Measurements from ENCODE around the gene SSBP3.

The SSBP3 gene

DNA sequence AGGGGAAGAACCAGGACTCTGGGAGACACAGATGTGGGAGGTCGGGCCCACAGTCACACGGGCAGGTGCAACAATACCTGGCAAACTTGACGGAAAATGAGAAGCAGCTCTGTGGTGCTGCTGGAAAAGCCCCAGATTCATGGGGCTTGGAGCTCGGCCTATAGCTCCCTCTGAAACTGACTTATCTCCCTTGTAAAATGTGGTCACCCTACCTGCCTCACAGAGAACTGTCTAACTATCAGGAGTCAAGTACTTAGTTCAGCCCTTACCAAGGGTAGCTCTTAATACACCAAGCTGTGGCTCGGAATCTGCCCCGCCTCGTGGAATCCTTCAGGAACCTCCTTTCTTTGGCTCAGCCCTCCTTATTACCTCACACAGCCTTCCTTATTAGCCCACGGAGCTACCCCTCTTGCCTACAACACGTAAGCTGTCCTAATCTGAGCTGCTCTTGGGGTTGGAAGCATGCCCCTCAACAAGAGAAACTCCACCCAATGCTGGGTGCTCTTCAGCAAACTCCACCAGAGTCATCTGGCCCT lies 137.4 kb downstream of the SSBP3 start:
- no peak overlapping the region for H3K27ac ChIP-seq
- no peaks in the 10 kb centered on the region for H3K9me3 ChIP-seq (ENCODE audit: low read depth, low read length)
- no peak overlapping the region for H3K4me3 ChIP-seq
- TF ChIP-seq FOXP2 (optimal IDR thresholded peaks at IDR 0.05; ENCODE audit: control extremely low read depth, extremely low read length, insufficient read depth) (no peak), EZH2 (IDR thresholded peaks at IDR 0.05) (no peak), POLR2AphosphoS5 (IDR thresholded peaks at IDR 0.05; ENCODE audit: borderline replicate concordance, low read depth, low read length) (no peak)
- no peak for DNase-seq (ENCODE audit: low read depth, low spot score)
- no peak overlapping the region for H3K9ac ChIP-seq (ENCODE audit: insufficient read length)
- no peaks in the 10 kb centered on the region; the same call in 1 of the 2 replicates for H3K36me3 ChIP-seq (ENCODE audit: insufficient read depth, low read length)

DNA sequence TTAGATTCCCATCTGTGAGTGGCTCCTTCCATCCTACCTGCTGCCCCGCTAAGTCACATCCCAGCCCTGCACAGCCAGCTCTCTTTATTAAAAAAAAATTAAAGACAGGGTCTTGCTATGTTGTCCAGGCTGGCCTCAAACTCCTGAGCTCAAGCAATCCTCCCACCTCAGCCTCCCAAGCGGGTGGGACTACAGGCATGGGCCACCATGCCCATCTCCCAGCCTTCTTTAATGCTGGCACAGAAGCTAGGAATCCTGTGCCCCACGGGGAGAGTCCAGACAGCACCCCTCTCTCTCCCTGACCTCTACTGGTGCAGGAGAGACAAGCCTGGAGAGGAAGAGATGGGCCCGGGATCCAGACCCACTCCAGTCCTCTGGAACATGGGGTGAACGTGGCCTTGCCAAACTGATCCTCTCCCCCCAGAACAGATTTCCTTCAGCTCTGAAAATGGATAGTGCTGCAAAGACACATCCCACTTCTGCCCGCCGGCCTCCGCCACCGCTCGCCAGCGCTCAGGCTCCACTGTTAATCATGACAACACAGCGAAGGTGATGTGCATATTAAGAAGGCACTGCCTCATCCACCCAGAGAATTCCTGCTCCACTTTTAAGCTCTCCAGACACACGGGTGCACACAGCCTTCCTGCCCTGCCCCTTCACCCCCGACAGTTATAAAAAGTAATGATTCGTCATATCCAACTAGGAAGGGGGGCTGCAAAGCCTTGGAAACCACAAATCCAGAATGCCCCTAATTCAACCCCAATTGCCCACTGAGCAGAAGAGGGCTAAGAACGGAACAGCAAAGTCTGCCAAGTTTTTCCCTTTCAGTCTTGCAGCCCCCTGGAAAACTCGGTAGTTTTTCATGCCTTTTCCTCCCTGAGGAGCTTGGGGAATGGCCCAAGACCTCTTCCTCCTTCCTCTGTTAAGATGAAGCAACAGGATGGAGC lies 138.1 kb downstream of the SSBP3 start:
- Histone ChIP-seq H3K9ac (ENCODE audit: insufficient read length) (no peak overlapping the region), H3K36me3 (ENCODE audit: insufficient read depth, low read length) (no peaks in the 10 kb centered on the region; the same call in 1 of the 2 replicates), H3K4me3 (no peak overlapping the region), H3K27ac (no peak overlapping the region), H3K9me3 (ENCODE audit: low read depth, low read length) (no peaks in the 10 kb centered on the region)
- no peak for DNase-seq (ENCODE audit: low read depth, low spot score)
- TF ChIP-seq POLR2AphosphoS5 (IDR thresholded peaks at IDR 0.05; ENCODE audit: borderline replicate concordance, low read depth, low read length) (no peak), FOXP2 (optimal IDR thresholded peaks at IDR 0.05; ENCODE audit: control extremely low read depth, extremely low read length, insufficient read depth) (no peak), EZH2 (IDR thresholded peaks at IDR 0.05) (no peak)

DNA sequence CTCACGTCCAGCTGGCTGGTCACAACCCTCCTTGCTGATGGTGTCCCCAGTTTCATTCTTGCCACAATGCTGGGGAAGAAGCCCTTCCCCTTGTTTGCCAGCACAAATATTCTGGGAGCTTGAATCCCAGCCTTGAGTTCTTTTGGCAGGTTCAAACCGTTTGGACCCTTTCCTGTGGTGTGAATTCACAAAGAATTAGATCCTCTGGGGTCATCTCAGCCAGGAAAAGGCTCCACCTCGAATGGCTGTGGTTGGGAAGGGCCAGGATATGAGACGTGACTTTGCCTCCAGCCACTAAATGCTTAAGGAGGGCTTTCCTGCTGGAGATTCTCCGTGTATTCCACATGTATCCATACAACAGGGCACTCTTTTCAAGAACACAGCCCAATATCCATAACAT lies 139.3 kb downstream of the SSBP3 start:
- Histone ChIP-seq H3K9ac (ENCODE audit: insufficient read length) (no peak overlapping the region), H3K27ac (no peak overlapping the region), H3K36me3 (ENCODE audit: insufficient read depth, low read length) (no peaks in the 10 kb centered on the region; the same call in 1 of the 2 replicates), H3K9me3 (ENCODE audit: low read depth, low read length) (no peaks in the 10 kb centered on the region), H3K4me3 (no peak overlapping the region)
- TF ChIP-seq POLR2AphosphoS5 (IDR thresholded peaks at IDR 0.05; ENCODE audit: borderline replicate concordance, low read depth, low read length) (no peak), EZH2 (IDR thresholded peaks at IDR 0.05) (no peak), FOXP2 (optimal IDR thresholded peaks at IDR 0.05; ENCODE audit: control extremely low read depth, extremely low read length, insufficient read depth) (no peak)
- no peak for DNase-seq (ENCODE audit: low read depth, low spot score)

- Histone ChIP-seq H3K4me3 (no peak overlapping the region), H3K27ac (no peak overlapping the region), H3K36me3 (ENCODE audit: insufficient read depth, low read length) (no peaks in the 10 kb centered on the region; the same call in 1 of the 2 replicates), H3K9ac (ENCODE audit: insufficient read length) (no peak overlapping the region), H3K9me3 (ENCODE audit: low read depth, low read length) (no peaks in the 10 kb centered on the region)
- TF ChIP-seq EZH2 (IDR thresholded peaks at IDR 0.05) (no peak), POLR2AphosphoS5 (IDR thresholded peaks at IDR 0.05; ENCODE audit: borderline replicate concordance, low read depth, low read length) (no peak), FOXP2 (optimal IDR thresholded peaks at IDR 0.05; ENCODE audit: control extremely low read depth, extremely low read length, insufficient read depth) (no peak)
- no peak for DNase-seq (ENCODE audit: low read depth, low spot score)
These were observed 140.0 kb downstream of the SSBP3 start for GRCh38 chr1:54266195-54266594.

GRCh38 chr1:54265659-54266058 lies 140.5 kb downstream of the SSBP3 start:
- Histone ChIP-seq H3K9me3 (ENCODE audit: low read depth, low read length) (no peaks in the 10 kb centered on the region), H3K27ac (no peak overlapping the region), H3K4me3 (no peak overlapping the region), H3K9ac (ENCODE audit: insufficient read length) (no peak overlapping the region), H3K36me3 (ENCODE audit: insufficient read depth, low read length) (no peaks in the 10 kb centered on the region; the same call in 1 of the 2 replicates)
- DNase-seq (ENCODE audit: low read depth, low spot score): no peak
- TF ChIP-seq FOXP2 (optimal IDR thresholded peaks at IDR 0.05; ENCODE audit: control extremely low read depth, extremely low read length, insufficient read depth): no peak

DNA sequence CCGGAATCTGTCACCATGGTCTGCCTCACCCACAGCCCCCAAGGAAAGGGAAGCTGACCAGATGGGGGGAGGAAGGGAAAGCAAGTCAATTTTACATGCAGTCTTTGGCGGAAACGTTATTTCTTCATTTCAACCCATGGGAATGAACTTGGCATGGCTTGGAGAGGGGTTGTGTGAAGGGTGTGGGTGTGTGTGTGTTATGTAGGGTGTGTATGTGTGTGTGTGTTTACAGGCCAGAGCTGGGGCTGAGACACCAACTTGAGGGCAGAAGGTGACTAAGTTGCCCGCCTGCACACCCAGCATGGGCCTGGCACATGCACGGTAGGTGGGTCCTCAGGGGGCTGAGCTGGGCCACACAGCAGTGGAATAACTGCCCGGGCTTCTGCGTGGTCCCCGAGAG lies 141.1 kb downstream of the SSBP3 start:
- no peak for DNase-seq (ENCODE audit: low read depth, low spot score)
- H3K36me3 ChIP-seq (ENCODE audit: insufficient read depth, low read length): no peaks in the 10 kb centered on the region; the same call in 1 of the 2 replicates
- no peak overlapping the region for H3K27ac ChIP-seq
- H3K9ac ChIP-seq (ENCODE audit: insufficient read length): no peak overlapping the region
- H3K9me3 ChIP-seq (ENCODE audit: low read depth, low read length): no peaks in the 10 kb centered on the region
- H3K4me3 ChIP-seq: no peak overlapping the region
- no peak for TF ChIP-seq EZH2 (IDR thresholded peaks at IDR 0.05)
- TF ChIP-seq FOXP2 (optimal IDR thresholded peaks at IDR 0.05; ENCODE audit: control extremely low read depth, extremely low read length, insufficient read depth): no peak

DNA sequence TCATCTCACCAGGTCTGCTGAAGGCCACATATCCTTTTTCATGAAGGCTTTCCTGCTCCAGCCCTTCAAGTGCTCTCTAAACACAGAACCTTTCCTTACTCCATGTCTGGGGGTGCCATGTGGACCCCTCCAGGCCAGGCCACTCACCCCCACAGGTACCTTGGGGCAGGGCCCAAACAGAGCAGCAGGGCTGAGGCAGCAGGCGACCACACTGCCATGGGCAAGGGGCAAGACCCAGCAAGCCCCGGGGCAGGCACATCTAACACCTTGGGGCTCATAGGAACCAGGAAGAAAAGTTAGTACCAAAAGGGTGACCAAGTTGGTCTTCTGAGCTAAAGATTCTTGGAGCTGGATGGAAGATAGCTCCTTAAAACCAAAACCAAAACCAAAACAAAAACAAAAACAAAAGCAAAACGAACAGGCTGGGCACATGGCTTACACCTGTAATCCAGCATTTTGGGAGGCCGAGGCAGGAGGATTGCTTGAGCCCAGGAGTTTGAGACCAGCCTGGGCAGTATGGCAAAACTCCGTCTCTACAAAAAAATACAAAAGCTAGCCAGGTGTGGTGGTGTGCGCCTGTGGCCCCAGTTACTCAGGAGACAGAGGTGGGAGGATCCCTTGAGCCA lies 142.5 kb downstream of the SSBP3 start:
- H3K36me3 ChIP-seq (ENCODE audit: insufficient read depth, low read length): no peaks in the 10 kb centered on the region; the same call in 1 of the 2 replicates

DNA sequence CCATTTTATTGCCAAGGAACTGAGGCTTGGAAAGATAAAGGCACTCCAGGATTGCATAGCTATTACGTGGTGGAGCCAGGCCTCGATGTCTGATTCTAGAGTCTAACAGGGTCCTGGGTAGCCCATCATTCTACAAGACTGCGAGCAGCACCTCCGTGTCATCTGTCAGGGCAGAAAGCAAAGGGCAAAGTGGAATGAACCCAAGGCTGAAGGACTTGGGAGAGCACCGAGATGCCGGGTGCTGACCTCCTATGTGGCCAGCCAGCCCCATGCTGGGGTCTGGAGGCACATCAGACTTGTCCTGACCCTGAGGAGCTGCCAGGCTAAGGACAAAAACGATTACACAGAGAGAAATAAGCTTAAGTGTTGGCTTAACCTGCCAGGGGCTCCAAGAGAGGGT lies 143.9 kb downstream of the SSBP3 start:
- H3K36me3 ChIP-seq (ENCODE audit: insufficient read depth, low read length): peaks cover 4% of the 10 kb centered on the region; the same call in 1 of the 2 replicates

More for the DNA sequence above, 142.5 kb downstream of the SSBP3 start:
- Histone ChIP-seq H3K27ac (no peak overlapping the region), H3K9ac (ENCODE audit: insufficient read length) (no peak overlapping the region), H3K9me3 (ENCODE audit: low read depth, low read length) (no peaks in the 10 kb centered on the region), H3K4me3 (no peak overlapping the region)
- TF ChIP-seq EZH2 (IDR thresholded peaks at IDR 0.05) (no peak), FOXP2 (optimal IDR thresholded peaks at IDR 0.05; ENCODE audit: control extremely low read depth, extremely low read length, insufficient read depth) (no peak)
- DNase-seq (ENCODE audit: low read depth, low spot score): no peak

More for the DNA sequence above, 143.9 kb downstream of the SSBP3 start:
- Histone ChIP-seq H3K9ac (ENCODE audit: insufficient read length) (no peak overlapping the region), H3K4me3 (no peak overlapping the region), H3K9me3 (ENCODE audit: low read depth, low read length) (no peaks in the 10 kb centered on the region), H3K27ac (no peak overlapping the region)
- no peak for DNase-seq (ENCODE audit: low read depth, low spot score)
- TF ChIP-seq FOXP2 (optimal IDR thresholded peaks at IDR 0.05; ENCODE audit: control extremely low read depth, extremely low read length, insufficient read depth) (no peak), EZH2 (IDR thresholded peaks at IDR 0.05) (no peak), POLR2AphosphoS5 (IDR thresholded peaks at IDR 0.05; ENCODE audit: borderline replicate concordance, low read depth, low read length) (no peak)
